Pancreas (tissue), 10 donors: ENCODE data around the gene SERPINA7. TPM values are rescaled to one million over a fixed set of nuclear protein-coding genes. Genes with fewer than 3 reads are reported as not detected.

Experiments used
- ATAC-seq, 4 donors: fragments of 200-7000 bp; cut with Tn5 transposase; one replicate each; pipeline versions ENCODE4 v1.8.0 to v1.9.1; 2020; ENCODE audit warnings: mild to moderate bottlenecking in 4 of 4, moderate library complexity in 4 of 4
- DNase-seq, 6 donors: peaks; one replicate each; pipeline ENCODE4 v3.0.0-alpha.2; 2020
- FAIRE-seq: peaks from 2 replicates; lab custom pipeline; 2012; peaks lifted over from hg19 to GRCh38; lab: Jason Lieb, UNC
- H3K27ac ChIP-seq, 4 donors: fragments of 200-600 bp; sonication (generic); 1 replicate in 3 of 4; 2 replicates in 1 of 4; pipeline versions ENCODE4 v1.5.0 to v1.8.0; 2020
- H3K27me3 ChIP-seq, 4 donors: fragments of 200-600 bp; one replicate each; pipeline ENCODE4 v1.8.0; 2021
- H3K36me3 ChIP-seq, 3 donors: fragments of 200-600 bp; sonication (generic) in 1 of 3; one replicate each; pipeline versions ENCODE4 v1.5.0 to v1.8.0; 2020 to 2021
- H3K4me1 ChIP-seq, 3 donors: fragments of 200-600 bp; one replicate each; pipeline ENCODE4 v1.8.0; 2021
- H3K4me3 ChIP-seq, 4 donors: fragments of 200-600 bp; sonication (generic) in 2 of 4; one replicate each; pipeline versions ENCODE4 v1.5.0 to v1.8.0; 2020 to 2021
- H3K9me3 ChIP-seq, 4 donors: fragments of 200-600 bp; one replicate each; pipeline ENCODE4 v1.8.0; 2021
- CTCF ChIP-seq, 4 donors: fragments of 200-600 bp; sonication (generic) in 3 of 4; IDR thresholded peaks; one replicate each; pipeline versions ENCODE4 v1.5.0 to v1.8.0; 2021; ENCODE audit warnings: antibody characterized with exemption in 4 of 4
- WGBS, 2 donors: extraction: QIAGEN DNeasy Blood & Tissue Kit; methylation state at CpG; one replicate each; pipeline ENCODE4 v1.1.7; 2013; 5-methylcytosine and 5-hydroxymethylcytosine counted together
- intact Hi-C, 3 donors: fragments of 100-400 bp; cut with DNase I; formaldehyde crosslinking; loops; one replicate each; pipeline versions ENCODE4 v1.11.1 to v1.14.2; 2022
- polyA plus RNA-seq, 2 donors: library from polyadenylated mRNA; stranded (reverse); fragments of 200-250 nt; gene quantifications; one replicate each; pipeline ENCODE4 v1.2.3, GENCODE V29; 2013
- total RNA-seq, 6 donors: library from RNA; stranded (reverse); fragmentation: NEBNext Ultra II Directional in 4 of 6; extraction: Animal tissue kit (Norgen Biotek cat#: 25700) in 4 of 6; gene quantifications; one replicate each; pipeline versions ENCODE4 v1.2.1 to v1.2.4, GENCODE V29; 2021 to 2023
- donor health status: healthy with polysubstance abuse.
- donor health status: DM: no; HTN: no; CAD: no; lungs with moderate emphysema.
- donor health status: DM: no; HTN: no; CAD: no.
- donor health status: control.
- donor health status: control.
- donor health status: Bipolar disorder and iron deficiency.
- donor health status: DM: yes; HTN: yes; CAD: no.
- donor health status: DM: no; HTN: no; CAD: no.
- donor health status: DM: no; HTN: no; CAD: no.
- donor health status: DM: yes; HTN: yes; CAD: no.

The SERPINA7 gene
- total RNA-seq (under 1 TPM in 5 of 6 donors, not detected in 1; 0.12 to 0.32 (median 0.20) TPM), polyA plus RNA-seq (under 1 TPM; 0.04 to 0.31 TPM)

DNA sequence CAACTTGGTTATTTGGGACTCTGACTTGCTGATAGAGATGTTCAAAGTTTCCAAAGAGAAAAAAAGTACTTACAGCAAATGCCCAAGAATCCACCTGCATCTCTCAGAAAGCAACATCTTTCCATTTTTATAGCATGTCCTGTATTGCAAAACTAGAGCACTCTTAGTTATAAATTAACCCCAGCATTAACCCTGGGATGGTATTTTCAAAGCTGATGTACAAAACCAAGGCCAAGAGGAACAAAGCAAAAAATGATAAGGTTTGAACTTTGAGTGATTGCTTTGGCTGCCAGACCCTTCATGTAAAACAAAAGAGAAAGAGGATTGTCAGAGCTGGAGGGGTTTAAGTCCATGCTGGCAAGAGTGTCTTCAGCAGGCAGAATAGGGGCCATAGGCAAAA is at the start of gene SERPINA7:
TSS of gene SERPINA7 (minus strand) at position 103 of the 400 bp plus-strand sequence. CDS start 1,669 bp downstream, outside the sequence.
- intact Hi-C loops: no loop called here
- DNase-seq (no peak), FAIRE-seq (no peak)

DNA sequence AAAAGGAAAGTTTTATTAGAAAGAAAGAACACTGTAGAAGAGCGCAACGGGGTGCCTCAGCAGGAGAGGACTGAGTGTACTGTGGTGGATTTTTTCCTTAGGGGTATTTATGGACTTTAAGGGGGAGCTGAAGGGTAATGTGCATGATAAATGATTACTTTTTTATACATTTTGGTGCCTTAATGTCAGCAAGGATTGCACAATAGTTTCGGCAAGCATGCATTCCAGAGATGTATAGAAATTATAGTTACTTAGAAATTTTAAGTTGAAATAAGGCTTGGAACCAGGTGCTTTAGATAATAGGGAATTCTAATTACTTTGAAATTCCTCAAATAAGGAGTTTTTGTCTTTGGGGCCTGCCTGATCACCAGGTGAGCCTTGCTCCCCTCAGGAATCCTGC is 30.5 kb upstream of the SERPINA7 start:
- TF ChIP-seq CTCF (IDR thresholded peaks at IDR 0.05): no peak
- H3K9me3 ChIP-seq: no peaks in the 10 kb centered on the region
- intact Hi-C loops: no loop called here
- H3K4me1 ChIP-seq: no peaks in the 10 kb centered on the region
- peaks cover 0 to 7% (median 1%) of the 10 kb centered on the region in 4 donors for H3K27me3 ChIP-seq
- no peak for ATAC-seq
- H3K36me3 ChIP-seq: no peaks in the 10 kb centered on the region
- no peak for DNase-seq
- H3K4me3 ChIP-seq: no peak overlapping the region
- no peak for FAIRE-seq
- 85 to 90% methylated on average over 3 of the region's 3 CpGs for WGBS, 2 donors
- H3K27ac ChIP-seq: no peak overlapping the region

More for the DNA sequence above, at the start of gene SERPINA7:
- peak in 3 of 4 donors; percentile 16 to 36 (median 18) for ATAC-seq
- Histone ChIP-seq H3K4me1 (no peaks in the 10 kb centered on the region), H3K27me3 (no peaks in the 10 kb centered on the region), H3K9me3 (no peaks in the 10 kb centered on the region), H3K4me3 (no peak within 1 kb of the TSS), H3K27ac (no peak within 1 kb of the TSS), H3K36me3 (no peaks in the 10 kb centered on the region)
- no peak for TF ChIP-seq CTCF (IDR thresholded peaks at IDR 0.05)

DNA sequence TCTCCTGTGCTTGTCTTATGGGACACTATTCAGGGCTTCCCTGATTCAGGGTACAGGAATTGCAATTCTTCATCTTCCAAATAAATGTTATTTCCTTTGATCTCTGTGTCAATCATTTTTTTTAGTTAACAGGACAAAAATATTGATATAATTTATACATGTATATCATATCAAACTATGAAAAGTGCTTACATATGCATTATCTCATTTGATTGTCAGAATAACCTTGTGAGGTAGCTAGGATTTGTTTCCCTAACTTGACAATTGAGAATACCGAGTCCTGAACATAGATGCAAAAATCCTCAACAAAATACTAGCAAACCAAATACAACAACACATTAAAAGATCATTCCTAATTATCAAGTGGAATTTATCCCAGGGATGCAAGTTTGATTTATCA is 11.5 kb upstream of the SERPINA7 start:
- Histone ChIP-seq H3K27me3 (peaks cover 0 to 4% (median 0%) of the 10 kb centered on the region in 4 donors), H3K4me1 (no peaks in the 10 kb centered on the region), H3K27ac (no peak overlapping the region), H3K4me3 (no peak overlapping the region), H3K36me3 (no peaks in the 10 kb centered on the region), H3K9me3 (no peaks in the 10 kb centered on the region)
- no peak for TF ChIP-seq CTCF (IDR thresholded peaks at IDR 0.05)
- peak; percentile 70 for FAIRE-seq
- ATAC-seq: no peak
- intact Hi-C loops: no loop called here
- 71 to 81% methylated on average over 1 of the region's 1 CpG for WGBS, 2 donors
- DNase-seq: no peak

GRCh38 chrX:106042296-106042695 is 3.8 kb upstream of the SERPINA7 start:
- ATAC-seq (peak in 1 of 4 donors; percentile 14), FAIRE-seq (no peak), DNase-seq (no peak)
- intact Hi-C loops: no loop called here
- TF ChIP-seq CTCF (IDR thresholded peaks at IDR 0.05): no peak
- Histone ChIP-seq H3K36me3 (no peaks in the 10 kb centered on the region), H3K4me1 (no peaks in the 10 kb centered on the region), H3K27ac (no peak overlapping the region), H3K4me3 (no peak overlapping the region), H3K9me3 (no peaks in the 10 kb centered on the region), H3K27me3 (peaks cover 0 to 4% (median 0%) of the 10 kb centered on the region in 4 donors)
- 34 to 37% methylated on average over 2 of the region's 2 CpGs for whole genome bisulfite sequencing, 2 donors

DNA sequence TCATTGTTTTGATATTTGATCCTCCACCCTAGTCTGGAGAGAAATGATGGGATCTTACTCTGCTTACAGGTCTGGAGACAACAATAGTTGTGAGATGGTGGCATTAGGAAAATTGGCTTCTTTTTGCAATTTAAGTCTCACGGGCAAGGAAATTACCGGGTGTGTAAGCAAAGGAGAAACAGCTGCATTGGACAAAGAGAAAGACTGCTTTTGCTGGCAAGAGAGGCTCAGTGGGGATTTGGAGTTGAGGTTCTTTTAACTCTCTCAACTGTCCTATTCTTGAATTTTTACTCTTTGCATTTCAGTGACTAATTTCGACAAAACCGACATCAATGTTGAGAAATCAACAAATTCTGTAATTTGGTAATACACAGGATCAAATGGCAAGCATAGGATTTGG is 2.3 kb upstream of the SERPINA7 start:
- WGBS, 2 donors: 52 to 65% methylated on average over 4 of the region's 4 CpGs
- peaks cover 0 to 4% (median 0%) of the 10 kb centered on the region in 4 donors for H3K27me3 ChIP-seq
- ATAC-seq (no peak), FAIRE-seq (no peak), DNase-seq (no peak)
- intact Hi-C loops: no loop called here
- no peaks in the 10 kb centered on the region for H3K9me3 ChIP-seq
- no peak for TF ChIP-seq CTCF (IDR thresholded peaks at IDR 0.05)
- no peak overlapping the region for H3K27ac ChIP-seq
- H3K4me3 ChIP-seq: no peak overlapping the region
- H3K4me1 ChIP-seq: no peaks in the 10 kb centered on the region
- no peaks in the 10 kb centered on the region for H3K36me3 ChIP-seq
